Immature natural killer cell (primary cell): ENCODE measurements around the gene HHIPL1. TPM values are rescaled to one million over a fixed set of nuclear protein-coding genes. Genes with fewer than 3 reads are reported as not detected.
A peak's percentile ranks its signal among the peaks of the same experiment; 100 is the strongest.

Source experiments
- DNase-seq, 3 donors: peaks; one replicate each; pipeline ENCODE4 v3.0.0; 2022; ENCODE audit warnings: mixed read lengths in 1 of 3
- H3K27ac Mint-ChIP-seq, 6 donors: one replicate each; pipeline ENCODE4 v1.8.0; 2020; ENCODE audit warnings: mixed read lengths in 6 of 6, mild to moderate bottlenecking in 5 of 6, inconsistent platforms in 4 of 6, moderate library complexity in 3 of 6
- H3K27me3 Mint-ChIP-seq, 3 donors: one replicate each; pipeline ENCODE4 v1.8.0; 2020 to 2021; ENCODE audit warnings: low read depth in 3 of 3, mild to moderate bottlenecking in 3 of 3, mixed read lengths in 3 of 3, moderate library complexity in 3 of 3, inconsistent platforms in 1 of 3
- H3K36me3 Mint-ChIP-seq, 3 donors: one replicate each; pipeline ENCODE4 v1.8.0; 2020; ENCODE audit warnings: mixed read lengths in 3 of 3, inconsistent platforms in 2 of 3, mild to moderate bottlenecking in 2 of 3
- H3K4me1 Mint-ChIP-seq, 2 donors: one replicate each; pipeline ENCODE4 v1.8.0; 2020; ENCODE audit warnings: inconsistent platforms in 2 of 2, mild to moderate bottlenecking in 2 of 2, mixed read lengths in 2 of 2, moderate library complexity in 1 of 2
- H3K4me3 Mint-ChIP-seq, 5 donors: one replicate each; pipeline ENCODE4 v1.8.0; 2020; ENCODE audit warnings: mild to moderate bottlenecking in 5 of 5, mixed read lengths in 5 of 5, inconsistent platforms in 3 of 5, moderate library complexity in 3 of 5
- H3K9me3 Mint-ChIP-seq, 6 donors: one replicate each; pipeline ENCODE4 v1.8.0; 2020; ENCODE audit warnings: mild to moderate bottlenecking in 6 of 6, mixed read lengths in 6 of 6, inconsistent platforms in 4 of 6, moderate library complexity in 3 of 6
- polyA plus RNA-seq, 3 donors: library from polyadenylated mRNA; unstranded; fragments of 300-500 nt; fragmentation: Illumina TruSeq; gene quantifications; one replicate each; pipeline ENCODE4 v1.2.3, GENCODE V29; 2021

The HHIPL1 gene
- polyA plus RNA-seq, 3 donors from 2014 or later: not detected

GRCh38 chr14:99674776-99675381 is 29.9 kb downstream of the HHIPL1 start:
- Mint-ChIP-seq H3K27ac (no peak overlapping the region), H3K36me3 (no peaks in the 10 kb centered on the region), H3K4me3 (no peak overlapping the region), H3K27me3 (peaks cover 2 to 8% (median 4%) of the 10 kb centered on the region in 3 donors), H3K4me1 (peaks cover 5 to 8% of the 10 kb centered on the region in 2 donors), H3K9me3 (peaks cover 0 to 3% (median 0%) of the 10 kb centered on the region in 6 donors)
- DNase-seq: no peak

GRCh38 chr14:99675382-99675835 is 30.5 kb downstream of the HHIPL1 start:
- Mint-ChIP-seq H3K36me3 (no peaks in the 10 kb centered on the region), H3K4me3 (no peak overlapping the region), H3K27ac (no peak overlapping the region), H3K4me1 (peaks cover 5 to 8% of the 10 kb centered on the region in 2 donors), H3K9me3 (peaks cover 0 to 3% (median 0%) of the 10 kb centered on the region in 6 donors), H3K27me3 (peaks cover 2 to 8% (median 3%) of the 10 kb centered on the region in 3 donors)
- no peak for DNase-seq

- no peak for DNase-seq
- H3K27me3 Mint-ChIP-seq: peaks cover 2 to 8% (median 3%) of the 10 kb centered on the region in 3 donors
- no peak overlapping the region for H3K27ac Mint-ChIP-seq
- no peak overlapping the region for H3K4me3 Mint-ChIP-seq
- peaks cover 5 to 8% of the 10 kb centered on the region in 2 donors for H3K4me1 Mint-ChIP-seq
- H3K9me3 Mint-ChIP-seq: peaks cover 0 to 3% (median 0%) of the 10 kb centered on the region in 6 donors
- H3K36me3 Mint-ChIP-seq: no peaks in the 10 kb centered on the region
Observed at GRCh38 chr14:99675951-99676350, 31.0 kb downstream of the HHIPL1 start.

- Mint-ChIP-seq H3K36me3 (no peaks in the 10 kb centered on the region), H3K27ac (peak overlapping the region in 1 of 6 donors; percentile 57), H3K27me3 (peaks cover 2 to 8% (median 4%) of the 10 kb centered on the region in 3 donors), H3K4me3 (peak overlapping the region in 1 of 5 donors; percentile 41), H3K9me3 (peaks cover 0 to 3% (median 0%) of the 10 kb centered on the region in 6 donors), H3K4me1 (peaks cover 5 to 8% of the 10 kb centered on the region in 2 donors)
- peak in 1 of 3 donors; percentile 11 for DNase-seq
Observed at GRCh38 chr14:99676657-99677056, 31.7 kb downstream of the HHIPL1 start.

- peaks cover 2 to 7% (median 6%) of the 10 kb centered on the region in 3 donors for H3K27me3 Mint-ChIP-seq
- peaks cover 4 to 6% of the 10 kb centered on the region in 2 donors for H3K4me1 Mint-ChIP-seq
- H3K9me3 Mint-ChIP-seq: peaks cover 0 to 3% (median 0%) of the 10 kb centered on the region in 6 donors
- no peak overlapping the region for H3K27ac Mint-ChIP-seq
- H3K4me3 Mint-ChIP-seq: peak overlapping the region in 1 of 5 donors; percentile 41
- no peak for DNase-seq
- H3K36me3 Mint-ChIP-seq: no peaks in the 10 kb centered on the region
Observed at GRCh38 chr14:99677231-99678140, 32.6 kb downstream of the HHIPL1 start.

GRCh38 chr14:99678198-99678597 is 33.3 kb downstream of the HHIPL1 start:
- Mint-ChIP-seq H3K36me3 (no peaks in the 10 kb centered on the region), H3K27me3 (peaks cover 2 to 10% (median 8%) of the 10 kb centered on the region in 3 donors), H3K4me3 (no peak overlapping the region), H3K27ac (no peak overlapping the region), H3K4me1 (peaks cover 6 to 9% of the 10 kb centered on the region in 2 donors), H3K9me3 (peaks cover 0 to 3% (median 0%) of the 10 kb centered on the region in 6 donors)
- no peak for DNase-seq

- Mint-ChIP-seq H3K4me3 (no peak overlapping the region), H3K4me1 (peaks cover 9 to 11% of the 10 kb centered on the region in 2 donors), H3K27ac (no peak overlapping the region), H3K36me3 (no peaks in the 10 kb centered on the region), H3K27me3 (peaks cover 6 to 15% (median 11%) of the 10 kb centered on the region in 3 donors), H3K9me3 (peaks cover 0 to 3% (median 0%) of the 10 kb centered on the region in 6 donors)
- DNase-seq: no peak
Observed at GRCh38 chr14:99679111-99679510, 34.2 kb downstream of the HHIPL1 start.

- Mint-ChIP-seq H3K36me3 (no peaks in the 10 kb centered on the region), H3K9me3 (peaks cover 0 to 3% (median 0%) of the 10 kb centered on the region in 6 donors), H3K4me1 (peaks cover 9 to 11% of the 10 kb centered on the region in 2 donors), H3K27ac (no peak overlapping the region), H3K4me3 (no peak overlapping the region), H3K27me3 (peaks cover 6 to 15% (median 10%) of the 10 kb centered on the region in 3 donors)
- DNase-seq: no peak
Observed at GRCh38 chr14:99679543-99679942, 34.6 kb downstream of the HHIPL1 start.

GRCh38 chr14:99679996-99680395 is 35.1 kb downstream of the HHIPL1 start:
- H3K36me3 Mint-ChIP-seq: no peaks in the 10 kb centered on the region
- no peak overlapping the region for H3K27ac Mint-ChIP-seq
- no peak for DNase-seq
- peaks cover 9 to 11% of the 10 kb centered on the region in 2 donors for H3K4me1 Mint-ChIP-seq
- peaks cover 6 to 15% (median 8%) of the 10 kb centered on the region in 3 donors for H3K27me3 Mint-ChIP-seq
- no peak overlapping the region for H3K4me3 Mint-ChIP-seq
- peaks cover 0 to 3% (median 0%) of the 10 kb centered on the region in 6 donors for H3K9me3 Mint-ChIP-seq

GRCh38 chr14:99681101-99681831 is 36.3 kb downstream of the HHIPL1 start:
- H3K27me3 Mint-ChIP-seq: peaks cover 8 to 13% (median 9%) of the 10 kb centered on the region in 3 donors
- no peaks in the 10 kb centered on the region for H3K36me3 Mint-ChIP-seq
- peaks cover 9 to 11% of the 10 kb centered on the region in 2 donors for H3K4me1 Mint-ChIP-seq
- DNase-seq: no peak
- H3K9me3 Mint-ChIP-seq: peaks cover 0 to 3% (median 0%) of the 10 kb centered on the region in 6 donors
- peak overlapping the region in 4 of 5 donors; percentile 26 to 56 (median 40) for H3K4me3 Mint-ChIP-seq
- H3K27ac Mint-ChIP-seq: no peak overlapping the region

GRCh38 chr14:99681832-99682148 is 36.9 kb downstream of the HHIPL1 start:
- DNase-seq: no peak
- Mint-ChIP-seq H3K4me3 (peak overlapping the region in 4 of 5 donors; percentile 26 to 56 (median 40)), H3K36me3 (no peaks in the 10 kb centered on the region), H3K9me3 (peaks cover 0 to 3% (median 0%) of the 10 kb centered on the region in 6 donors), H3K4me1 (peaks cover 9 to 11% of the 10 kb centered on the region in 2 donors), H3K27ac (no peak overlapping the region), H3K27me3 (peaks cover 8 to 16% (median 9%) of the 10 kb centered on the region in 3 donors)

- peak overlapping the region; percentile 87 to 97 (median 93) for H3K4me3 Mint-ChIP-seq
- H3K9me3 Mint-ChIP-seq: peaks cover 0 to 3% (median 0%) of the 10 kb centered on the region in 6 donors
- DNase-seq: peak; percentile 74 to 81 (median 76)
- H3K4me1 Mint-ChIP-seq: peaks cover 9 to 10% of the 10 kb centered on the region in 2 donors
- H3K36me3 Mint-ChIP-seq: no peaks in the 10 kb centered on the region
- peaks cover 8 to 19% (median 9%) of the 10 kb centered on the region in 3 donors for H3K27me3 Mint-ChIP-seq
- H3K27ac Mint-ChIP-seq: peak overlapping the region; percentile 24 to 88 (median 52)
Observed at GRCh38 chr14:99682809-99683618, 38.1 kb downstream of the HHIPL1 start.
